Measurements from ENCODE around the gene FBRS.

DNA sequence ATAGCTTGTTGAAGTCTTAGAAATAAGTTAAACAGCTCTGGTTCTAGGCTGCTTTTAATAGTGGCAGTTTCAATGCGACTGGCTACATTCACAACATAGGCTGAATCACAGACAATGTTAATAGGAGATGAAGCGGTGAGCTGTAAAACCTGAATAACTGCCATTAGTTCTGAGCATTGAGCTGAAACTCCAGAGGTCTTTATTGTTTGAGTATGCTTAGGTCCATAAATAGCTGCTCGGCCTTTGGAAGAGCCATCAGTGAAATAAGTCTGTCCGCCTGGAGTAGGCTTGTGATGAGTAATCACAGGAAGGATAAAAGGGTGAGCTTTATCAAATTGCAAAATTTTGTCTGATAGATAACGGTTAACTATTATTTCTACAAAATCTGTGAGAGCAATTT lies 38.6 kb upstream of the FBRS start:
- TF ChIP-seq, protein P1, sequence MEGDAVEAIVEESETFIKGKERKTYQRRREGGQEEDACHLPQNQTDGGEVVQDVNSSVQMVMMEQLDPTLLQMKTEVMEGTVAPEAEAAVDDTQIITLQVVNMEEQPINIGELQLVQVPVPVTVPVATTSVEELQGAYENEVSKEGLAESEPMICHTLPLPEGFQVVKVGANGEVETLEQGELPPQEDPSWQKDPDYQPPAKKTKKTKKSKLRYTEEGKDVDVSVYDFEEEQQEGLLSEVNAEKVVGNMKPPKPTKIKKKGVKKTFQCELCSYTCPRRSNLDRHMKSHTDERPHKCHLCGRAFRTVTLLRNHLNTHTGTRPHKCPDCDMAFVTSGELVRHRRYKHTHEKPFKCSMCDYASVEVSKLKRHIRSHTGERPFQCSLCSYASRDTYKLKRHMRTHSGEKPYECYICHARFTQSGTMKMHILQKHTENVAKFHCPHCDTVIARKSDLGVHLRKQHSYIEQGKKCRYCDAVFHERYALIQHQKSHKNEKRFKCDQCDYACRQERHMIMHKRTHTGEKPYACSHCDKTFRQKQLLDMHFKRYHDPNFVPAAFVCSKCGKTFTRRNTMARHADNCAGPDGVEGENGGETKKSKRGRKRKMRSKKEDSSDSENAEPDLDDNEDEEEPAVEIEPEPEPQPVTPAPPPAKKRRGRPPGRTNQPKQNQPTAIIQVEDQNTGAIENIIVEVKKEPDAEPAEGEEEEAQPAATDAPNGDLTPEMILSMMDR (IDR thresholded peaks at IDR 0.05): no peak
- TF ChIP-seq POLR2A (IDR thresholded peaks at IDR 0.05): no peak
